HCT116 (cell line): ENCODE data around the gene TMTC2. TPM values are rescaled to one million over a fixed set of nuclear protein-coding genes. Genes with fewer than 3 reads are reported as not detected.

Experiments used
- ATAC-seq: fragments of 200-7000 bp; cut with Tn5 transposase; 2 replicates; pipeline ENCODE4 v1.9.1; 2020; ENCODE audit warnings: mild to moderate bottlenecking, moderate library complexity
- BruUV-seq: library from RNA; stranded (reverse); fragments of 400-500 nt; replicated peaks from 2 replicates; lab custom pipeline; 2021; lab: Mats Ljungman, UMichigan
- CTCF ChIA-PET: fragments of 300-600 bp; sonication (Branson Sonifier 250); formaldehyde crosslinking; loops from one replicate; lab custom pipeline; 2021; ENCODE audit warnings: antibody characterized with exemption; lab: Charles Lee
- POLR2A ChIA-PET: fragments of 300-600, 350-600 bp; sonication (Branson Sonifier 250); formaldehyde crosslinking; loops from one replicate; lab custom pipeline; 2021; ENCODE audit warnings: antibody characterized with exemption; lab: Charles Lee
- RAD21 ChIA-PET, 2 experiments: fragments of 300-600 bp; sonication (Branson Sonifier 250); formaldehyde crosslinking; loops; one replicate each; lab custom pipeline; 2023; ENCODE audit warnings: low total read pairs in 2 of 2; ENCODE audit not compliant: uncharacterized antibody in 2 of 2, unreplicated experiment in 2 of 2, low non-redundant PET in 1 of 2; lab: Charles Lee
- DNase-seq: peaks from one replicate; pipeline ENCODE4 v3.0.0-alpha.2; 2010; ENCODE audit warnings: low read depth, low spot score
- H2AFZ ChIP-seq: fragments of 200-600 bp; shearing (Covaris generic), sonication (generic); 2 replicates; pipeline ENCODE4 v1.6.1; 2017; ENCODE audit warnings: low read depth, mixed run types, mixed read lengths, antibody characterized with exemption, low read length; ENCODE audit not compliant: poor library complexity, severe bottlenecking
- H3K27ac ChIP-seq: 2 replicates; pipeline ENCODE4 v1.5.1; 2012; ENCODE audit warnings: low read depth, low read length
- H3K27me3 ChIP-seq: fragments of 200-600 bp; sonication (generic); 2 replicates; pipeline ENCODE4 v1.6.1; 2016; ENCODE audit warnings: mixed run types, low read length, mixed read lengths; ENCODE audit not compliant: insufficient read depth
- H3K36me3 ChIP-seq, 2 experiments: fragments of 200-500 bp in 1 of 2; fragments of 200-600 bp in 1 of 2; sonication (Bioruptor generic) in 1 of 2; sonication (generic) in 1 of 2; 2 replicates each; pipeline versions ENCODE4 v1.5.1 to v1.6.1; 2014 to 2016; ENCODE audit warnings: low read length in 2 of 2, inconsistent platforms in 1 of 2, mixed read lengths in 1 of 2, mixed run types in 1 of 2; ENCODE audit not compliant: insufficient read depth in 2 of 2, control insufficient read depth in 1 of 2
- H3K4me1 ChIP-seq, 2 experiments: fragments of 200-600 bp in 1 of 2; sonication (generic) in 1 of 2; 2 replicates each; pipeline versions ENCODE4 v1.5.1 to v1.6.1; 2012 to 2017; ENCODE audit warnings: low read length in 2 of 2, inconsistent platforms in 1 of 2, mild to moderate bottlenecking in 1 of 2, mixed read lengths in 1 of 2, mixed run types in 1 of 2, moderate library complexity in 1 of 2; ENCODE audit not compliant: insufficient read depth in 2 of 2, control insufficient read depth in 1 of 2
- H3K4me2 ChIP-seq: fragments of 200-600 bp; sonication (generic); 2 replicates; pipeline ENCODE4 v1.6.1; 2017; ENCODE audit warnings: mixed run types, low read length, mixed read lengths
- H3K4me3 ChIP-seq, 2 experiments: fragments of 200-600 bp in 1 of 2; sonication (generic) in 1 of 2; replicated peaks in 1 of 2; 2 replicates each; pipeline ENCODE4 v1.5.1; 2011 to 2016; ENCODE audit warnings: low read length in 2 of 2, control low read depth in 1 of 2, low read depth in 1 of 2, mild to moderate bottlenecking in 1 of 2, mixed read lengths in 1 of 2, mixed run types in 1 of 2
- H3K79me2 ChIP-seq: fragments of 200-600 bp; sonication (generic); 2 replicates; pipeline ENCODE4 v1.6.1; 2017; ENCODE audit warnings: mild to moderate bottlenecking, mixed run types, low read length, moderate library complexity, mixed read lengths; ENCODE audit not compliant: insufficient read depth
- H3K9ac ChIP-seq: fragments of 200-600 bp; sonication (generic); 2 replicates; pipeline ENCODE4 v1.6.1; 2016; ENCODE audit warnings: low read length, mixed read lengths
- H3K9me2 ChIP-seq: fragments of 200-600 bp; sonication (generic), shearing (Covaris generic); 2 replicates; pipeline ENCODE4 v1.6.1; 2017; ENCODE audit warnings: mixed run types, mild to moderate bottlenecking, moderate library complexity; ENCODE audit not compliant: insufficient read depth
- H3K9me3 ChIP-seq, 2 experiments: fragments of 200-500 bp in 1 of 2; fragments of 200-600 bp in 1 of 2; sonication (Bioruptor generic) in 1 of 2; sonication (generic) in 1 of 2; 2 replicates each; pipeline ENCODE4 v1.6.1; 2014 to 2017; ENCODE audit warnings: low read length in 2 of 2, mixed read lengths in 2 of 2, inconsistent platforms in 1 of 2, low read depth in 1 of 2, mild to moderate bottlenecking in 1 of 2, mixed run types in 1 of 2, moderate library complexity in 1 of 2; ENCODE audit not compliant: control insufficient read depth in 1 of 2, insufficient read depth in 1 of 2
- H4K20me1 ChIP-seq: fragments of 200-600 bp; sonication (generic), shearing (Covaris generic); 2 replicates; pipeline ENCODE4 v1.6.1; 2017; ENCODE audit warnings: mixed run types, mild to moderate bottlenecking, moderate library complexity; ENCODE audit not compliant: insufficient read depth
- CBX3 ChIP-seq: IDR thresholded peaks from 2 replicates; pipeline ENCODE4 v1.6.1; 2012; ENCODE audit warnings: low read depth
- CEBPB ChIP-seq: IDR thresholded peaks from 2 replicates; pipeline ENCODE4 v1.6.1; 2012; ENCODE audit warnings: low read depth
- CTCF ChIP-seq, 3 experiments: fragments of 200-600 bp in 1 of 3; sonication (generic) in 1 of 3; IDR thresholded peaks in 2 of 3; conservative IDR thresholded peaks in 1 of 3; 2 replicates each; pipeline ENCODE4 v1.5.1; 2012 to 2017; ENCODE audit warnings: low read depth in 2 of 3, low read length in 2 of 3, antibody characterized with exemption in 1 of 3, borderline replicate concordance in 1 of 3, control low read depth in 1 of 3, mild to moderate bottlenecking in 1 of 3, mixed read lengths in 1 of 3, mixed run types in 1 of 3, moderate library complexity in 1 of 3; ENCODE audit not compliant: insufficient read depth in 1 of 3
- EGR1 ChIP-seq: IDR thresholded peaks from 2 replicates; pipeline ENCODE4 v1.6.1; 2012; ENCODE audit warnings: low read depth
- ELF1 ChIP-seq: IDR thresholded peaks from 2 replicates; pipeline ENCODE4 v1.6.1; 2012; ENCODE audit warnings: low read depth, borderline replicate concordance
- EZH2 ChIP-seq: fragments of 200-600 bp; sonication (generic); IDR thresholded peaks from 2 replicates; pipeline ENCODE4 v1.6.1; 2017; ENCODE audit warnings: antibody characterized with exemption, mixed run types
- EZH2phosphoT487 ChIP-seq: fragments of 200-600 bp; IDR thresholded peaks from 2 replicates; pipeline ENCODE4 v1.6.1; 2018; ENCODE audit warnings: antibody characterized with exemption, borderline replicate concordance
- MAX ChIP-seq: IDR thresholded peaks from 2 replicates; pipeline ENCODE4 v1.6.1; 2012
- POLR2AphosphoS5 ChIP-seq: IDR thresholded peaks from 2 replicates; pipeline ENCODE4 v1.6.1; 2011; ENCODE audit warnings: mild to moderate bottlenecking, low read depth, low read length, moderate library complexity
- SIN3A ChIP-seq: IDR thresholded peaks from 2 replicates; pipeline ENCODE4 v1.6.1; 2012; ENCODE audit warnings: low read depth
- SP1 ChIP-seq: IDR thresholded peaks from 2 replicates; pipeline ENCODE4 v1.6.1; 2012; ENCODE audit warnings: low read depth
- SRF ChIP-seq: IDR thresholded peaks from 2 replicates; pipeline ENCODE4 v1.6.1; 2012; ENCODE audit warnings: low read depth
- intact Hi-C: fragments of 100-400 bp; cut with micrococcal nuclease; formaldehyde crosslinking; loops from 2 replicates; pipeline ENCODE4 v1.10.0; 2022
- total RNA-seq: library from RNA; stranded (reverse); gene quantifications from one replicate; pipeline ENCODE4 v1.2.1, GENCODE V29; 2021; ENCODE audit not compliant: unreplicated experiment

Gene TMTC2
- total RNA-seq, 1 experiment from 2014 or later: 11.5 TPM

GRCh38 chr12:83156815-83157214, 470.1 kb downstream of the TMTC2 start:
- intact Hi-C loops: no loop called here
- ChIA-PET CTCF (no interaction called here), POLR2A (no interaction called here), RAD21 (no interaction called here)
- Histone ChIP-seq H3K79me2 (no peaks in the 10 kb centered on the region), H3K27ac (no peak overlapping the region), H2AFZ (no peak overlapping the region), H3K9ac (no peak overlapping the region), H3K9me2 (no peaks in the 10 kb centered on the region), H3K27me3 (no peaks in the 10 kb centered on the region), H3K4me2 (no peak overlapping the region), H4K20me1 (no peaks in the 10 kb centered on the region), H3K36me3 (no peaks in the 10 kb centered on the region), H3K4me3 (no peak overlapping the region), H3K9me3 (no peaks in the 10 kb centered on the region), H3K4me1 (no peaks in the 10 kb centered on the region)
- ATAC-seq (no peak), DNase-seq (no peak)
- TF ChIP-seq SIN3A (no peak), EZH2phosphoT487 (no peak), CEBPB (no peak)
- no TSS peak for BruUV-seq

GRCh38 chr12:83157604-83158003, 470.9 kb downstream of the TMTC2 start:
- no peak overlapping the region for H3K9ac ChIP-seq
- H3K4me2 ChIP-seq: no peak overlapping the region
- no peaks in the 10 kb centered on the region for H3K4me1 ChIP-seq
- no peaks in the 10 kb centered on the region for H3K27me3 ChIP-seq
- no peaks in the 10 kb centered on the region for H3K9me3 ChIP-seq
- DNase-seq (no peak), ATAC-seq (no peak)
- no peaks in the 10 kb centered on the region for H3K9me2 ChIP-seq
- intact Hi-C loops: no loop called here
- no peak overlapping the region for H2AFZ ChIP-seq
- no peak for TF ChIP-seq CTCF (IDR thresholded peaks at IDR 0.05 in 2 of 3, conservative IDR thresholded peaks at IDR 0.05 in 1 of 3; ENCODE audit: borderline replicate concordance in 1 of 3, insufficient read depth in 1 of 3, low read depth in 2 of 3, low read length in 2 of 3)
- no peak for TF ChIP-seq EZH2
- no peak for TF ChIP-seq SP1
- TF ChIP-seq SRF: no peak
- TF ChIP-seq EZH2phosphoT487: no peak
- TF ChIP-seq POLR2AphosphoS5: no peak
- no peak for TF ChIP-seq MAX
- TF ChIP-seq EGR1: no peak
- TF ChIP-seq CBX3: no peak
- TF ChIP-seq ELF1: no peak
- POLR2A ChIA-PET: no interaction called here
- CTCF ChIA-PET: no interaction called here
- no peak overlapping the region for H3K27ac ChIP-seq
- no peaks in the 10 kb centered on the region for H4K20me1 ChIP-seq
- no peak overlapping the region for H3K4me3 ChIP-seq
- no peaks in the 10 kb centered on the region for H3K36me3 ChIP-seq
- RAD21 ChIA-PET: no interaction called here
- H3K79me2 ChIP-seq: no peaks in the 10 kb centered on the region
- no TSS peak for BruUV-seq
